NCI-H345 (cell line): ENCODE measurements around the gene ADAD1.
"Not testable (repeated sequence)": the region's sequence is repeated elsewhere in the genome, so short reads cannot be mapped to it uniquely, and the experiment has no call there.

Experiments used
- DNase-seq: peaks from one replicate; lab custom pipeline; 2025; lab: John Stamatoyannopoulos, UW

ADAD1 gene

GRCh38 chr4:122378711-122379110 lies at the start of gene ADAD1:
ADAD1 (plus strand) TSS chr4:122379011; CDS start chr4:122380070, 1,059 bp downstream.
- DNase-seq = no peak

GRCh38 chr4:122329876-122330565 lies 48.8 kb upstream of the ADAD1 start:
- DNase-seq = no peak

GRCh38 chr4:122331195-122331594 lies 47.6 kb upstream of the ADAD1 start:
- no peak for DNase-seq

GRCh38 chr4:122334828-122335227 lies 44.0 kb upstream of the ADAD1 start:
- DNase-seq = no peak

- no peak for DNase-seq
These were observed 36.9 kb upstream of the ADAD1 start for GRCh38 chr4:122341886-122342285.

GRCh38 chr4:122346036-122346435 lies 32.8 kb upstream of the ADAD1 start:
- no peak for DNase-seq

GRCh38 chr4:122346503-122346902 lies 32.3 kb upstream of the ADAD1 start:
- DNase-seq = no peak

GRCh38 chr4:122356317-122356808 lies 22.4 kb upstream of the ADAD1 start:
- no peak for DNase-seq

GRCh38 chr4:122360754-122361153 lies 18.1 kb upstream of the ADAD1 start:
- DNase-seq = no peak

GRCh38 chr4:122364700-122365404 lies 14.0 kb upstream of the ADAD1 start:
- no peak for DNase-seq

- not testable (repeated sequence) for DNase-seq
These were observed 10.0 kb upstream of the ADAD1 start for GRCh38 chr4:122368786-122369185.

- no peak for DNase-seq
These were observed 1.5 kb upstream of the ADAD1 start for GRCh38 chr4:122377352-122377751.

- DNase-seq = no peak
These were observed 428 bp downstream of the ADAD1 start for GRCh38 chr4:122379239-122379638.

GRCh38 chr4:122383341-122383740 lies 4.5 kb downstream of the ADAD1 start:
- DNase-seq = no peak

- no peak for DNase-seq
These were observed 5.4 kb downstream of the ADAD1 start for GRCh38 chr4:122384245-122384644.

GRCh38 chr4:122393276-122393675 lies 14.5 kb downstream of the ADAD1 start:
- no peak for DNase-seq

GRCh38 chr4:122403861-122404260 lies 25.1 kb downstream of the ADAD1 start:
- no peak for DNase-seq

GRCh38 chr4:122412547-122412946 lies 33.7 kb downstream of the ADAD1 start:
- DNase-seq = no peak

GRCh38 chr4:122423246-122423645 lies 44.4 kb downstream of the ADAD1 start:
- no peak for DNase-seq

- no peak for DNase-seq
These were observed 52.5 kb downstream of the ADAD1 start for GRCh38 chr4:122431351-122431750.

- no peak for DNase-seq
These were observed 55.5 kb downstream of the ADAD1 start for GRCh38 chr4:122434285-122434684.

- DNase-seq = no peak
These were observed 72.0 kb downstream of the ADAD1 start for GRCh38 chr4:122450847-122451246.

- DNase-seq = no peak
These were observed 74.7 kb downstream of the ADAD1 start for GRCh38 chr4:122453384-122453995.
